Suppressor macrophage (primary cell): ENCODE results near the gene SDF2L1.
"Not testable (repeated sequence)": the region's sequence is repeated elsewhere in the genome, so short reads cannot be mapped to it uniquely, and the experiment has no call there.

Experiments used
- DNase-seq, 4 experiments: peaks; one replicate each; pipeline ENCODE4 v3.0.0-alpha.2; 2020 to 2022

Gene SDF2L1

DNA sequence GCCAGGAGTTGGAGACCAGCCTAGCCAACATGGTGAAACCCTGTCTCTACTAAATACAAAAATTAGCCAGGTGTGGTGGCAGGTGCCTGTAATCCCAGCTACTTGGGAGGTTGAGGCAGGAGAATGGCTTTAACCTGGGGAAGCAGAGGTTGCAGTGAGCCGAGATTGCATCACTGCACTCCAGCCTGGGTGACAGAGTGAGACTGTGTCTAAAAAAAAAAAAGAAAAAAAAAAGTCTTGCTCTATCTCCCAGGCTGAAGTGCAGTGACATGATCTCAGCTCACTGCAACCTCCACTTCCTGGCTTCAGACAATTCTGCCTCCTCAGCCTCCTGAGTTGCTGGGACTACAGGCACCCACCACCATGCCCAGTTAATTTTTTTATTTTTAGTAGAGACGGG, 4.7 kb upstream of the SDF2L1 start:
- peak in 2 of 4 experiments; percentile 22 to 26 for DNase-seq

DNA sequence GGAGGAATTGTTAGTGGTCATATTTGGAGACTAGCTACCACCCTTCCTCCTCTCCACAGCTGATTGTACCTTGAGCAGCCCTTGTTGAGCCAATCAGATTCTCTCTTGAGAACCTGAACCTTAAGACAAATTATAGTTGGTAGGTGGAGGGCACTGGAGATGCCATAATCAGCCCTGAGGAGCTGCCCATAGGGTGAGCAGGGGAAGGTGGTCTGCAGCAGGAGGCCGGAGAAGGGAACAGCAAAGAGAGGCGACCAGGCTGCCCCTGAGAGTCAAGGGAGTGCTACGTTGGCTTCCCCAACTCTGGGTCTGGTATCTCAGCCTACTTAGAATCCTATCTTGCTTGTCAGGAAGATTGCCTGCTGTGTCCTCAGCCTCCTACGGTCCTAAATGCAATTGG, 2.7 kb upstream of the SDF2L1 start:
- no peak for DNase-seq

DNA sequence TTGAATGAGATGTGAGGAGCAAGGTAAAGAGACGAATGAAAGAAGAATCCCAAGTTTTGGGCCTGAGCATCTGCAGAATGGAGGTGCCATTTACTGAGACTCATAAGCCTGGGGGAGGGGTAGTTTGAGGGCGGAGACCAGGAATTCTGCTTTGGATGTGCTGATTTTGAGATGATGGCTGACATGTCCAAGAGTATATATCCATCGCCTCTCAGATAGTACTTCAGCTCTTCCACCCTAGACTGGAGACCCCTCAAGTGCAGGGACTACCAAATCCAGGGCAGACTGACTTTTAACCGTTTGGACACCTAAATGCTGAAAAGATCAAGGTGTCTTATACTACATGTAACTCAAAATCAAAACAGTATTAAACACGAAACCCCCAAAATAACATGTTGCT, 1.3 kb upstream of the SDF2L1 start:
- no peak for DNase-seq

- DNase-seq = peak; percentile 76 to 86 (median 82)
Observed at GRCh38 chr22:21641417-21641788, 699 bp upstream of the SDF2L1 start.

DNA sequence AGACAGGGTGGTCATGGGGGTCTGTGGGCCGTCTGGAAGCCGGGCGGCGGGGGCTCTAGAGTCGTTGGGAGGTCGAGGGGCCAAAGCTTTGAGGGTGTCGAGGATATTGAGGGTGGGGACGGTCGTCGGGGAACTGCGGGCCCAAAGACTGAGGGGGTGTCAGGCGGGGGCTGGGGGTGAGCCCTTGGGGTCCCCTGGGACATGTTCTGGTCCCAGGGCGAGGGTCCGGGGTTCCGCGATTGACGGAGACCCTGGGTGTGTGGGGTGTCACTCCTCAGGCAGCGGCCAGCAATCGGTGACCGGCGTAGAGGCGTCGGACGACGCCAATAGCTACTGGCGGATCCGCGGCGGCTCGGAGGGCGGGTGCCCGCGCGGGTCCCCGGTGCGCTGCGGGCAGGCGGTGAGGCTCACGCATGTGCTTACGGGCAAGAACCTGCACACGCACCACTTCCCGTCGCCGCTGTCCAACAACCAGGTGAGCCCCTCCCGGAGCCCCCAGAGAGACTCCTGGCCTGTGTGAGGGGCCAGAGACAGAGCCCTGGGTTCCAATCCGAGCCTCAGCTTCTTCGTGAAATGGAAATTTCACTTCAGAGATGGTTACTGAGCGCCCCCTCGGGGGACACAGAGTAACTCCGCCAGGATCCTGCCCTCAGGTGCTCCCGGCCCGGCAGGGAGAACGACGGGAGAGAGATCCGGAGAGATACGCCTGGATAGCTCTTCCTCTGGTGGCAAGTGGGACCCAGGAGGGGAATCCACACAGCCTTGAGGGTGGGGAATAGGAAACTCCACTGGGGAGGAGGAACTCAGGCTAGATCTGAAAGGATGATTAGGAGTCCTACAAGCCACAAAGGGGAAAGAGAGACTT, 714 bp downstream of the SDF2L1 start:
- peak; percentile 62 to 76 (median 72) for DNase-seq

DNA sequence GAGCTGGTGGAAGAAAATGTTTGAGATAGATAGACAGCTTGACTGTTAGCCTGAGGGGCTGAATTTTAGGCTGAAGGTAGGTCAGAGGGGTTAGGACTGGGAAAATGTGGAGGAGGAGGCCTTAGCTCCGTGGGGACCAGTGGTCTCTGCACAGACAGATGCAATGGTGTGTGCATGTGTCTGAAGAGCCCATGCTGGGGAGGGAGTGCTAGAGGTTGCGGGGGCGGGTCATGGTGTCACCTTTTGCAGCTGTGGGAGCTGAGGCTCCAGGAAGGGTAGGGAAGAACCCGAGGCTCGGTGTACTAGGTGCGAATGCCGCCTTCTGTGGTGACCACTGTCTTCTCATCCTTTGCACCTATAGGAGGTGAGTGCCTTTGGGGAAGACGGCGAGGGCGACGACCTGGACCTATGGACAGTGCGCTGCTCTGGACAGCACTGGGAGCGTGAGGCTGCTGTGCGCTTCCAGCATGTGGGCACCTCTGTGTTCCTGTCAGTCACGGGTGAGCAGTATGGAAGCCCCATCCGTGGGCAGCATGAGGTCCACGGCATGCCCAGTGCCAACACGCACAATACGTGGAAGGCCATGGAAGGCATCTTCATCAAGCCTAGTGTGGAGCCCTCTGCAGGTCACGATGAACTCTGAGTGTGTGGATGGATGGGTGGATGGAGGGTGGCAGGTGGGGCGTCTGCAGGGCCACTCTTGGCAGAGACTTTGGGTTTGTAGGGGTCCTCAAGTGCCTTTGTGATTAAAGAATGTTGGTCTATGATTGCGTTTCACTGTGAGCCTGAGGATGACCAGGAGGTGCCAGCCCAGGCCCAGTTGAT, 1.6 kb downstream of the SDF2L1 start:
- no peak for DNase-seq

DNA sequence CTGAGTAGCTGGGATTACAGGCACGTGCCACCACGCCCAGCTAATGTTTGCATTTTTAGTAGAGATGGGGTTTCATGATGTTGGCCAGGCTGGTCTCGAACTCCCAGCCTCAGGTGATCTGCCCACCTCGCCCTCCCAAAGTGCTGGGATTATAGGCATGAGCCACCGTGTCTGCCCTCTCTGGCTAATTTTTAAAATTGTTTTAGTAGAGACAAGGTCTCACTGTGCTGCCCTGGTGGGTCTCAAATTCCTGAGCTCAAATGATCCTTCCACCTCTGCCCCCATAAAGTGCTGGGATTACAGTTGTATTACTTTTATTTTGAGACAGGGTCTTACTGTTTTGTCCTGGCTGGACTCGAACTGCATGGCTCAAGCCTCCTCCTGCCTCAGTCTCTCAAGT, 3.4 kb downstream of the SDF2L1 start:
- not testable (repeated sequence) for DNase-seq

- DNase-seq = peak; percentile 85 to 90 (median 87)
Observed at GRCh38 chr22:21646608-21647590, 4.8 kb downstream of the SDF2L1 start.

DNA sequence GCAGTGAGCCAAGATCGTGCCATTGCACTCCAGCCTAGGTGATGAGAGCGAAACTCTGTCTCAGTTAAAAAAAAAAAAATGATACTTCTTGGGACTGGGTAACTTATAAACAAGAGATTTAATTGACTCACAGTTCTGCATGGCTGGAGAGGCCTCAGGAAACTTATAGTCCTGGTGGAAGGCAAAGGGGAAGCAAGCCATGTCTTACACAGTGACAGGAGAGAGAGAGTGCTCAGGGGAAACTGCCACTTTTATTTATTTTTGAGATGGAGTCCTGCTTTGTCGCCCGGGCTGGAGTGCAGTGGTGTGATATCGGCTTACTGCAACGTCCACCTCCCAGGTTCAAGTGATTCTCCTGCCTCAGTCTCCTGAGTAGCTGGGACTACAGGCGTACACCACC, 8.2 kb downstream of the SDF2L1 start:
- no peak for DNase-seq

GRCh38 chr22:21650823-21651520, 8.9 kb downstream of the SDF2L1 start:
- DNase-seq = no peak

DNA sequence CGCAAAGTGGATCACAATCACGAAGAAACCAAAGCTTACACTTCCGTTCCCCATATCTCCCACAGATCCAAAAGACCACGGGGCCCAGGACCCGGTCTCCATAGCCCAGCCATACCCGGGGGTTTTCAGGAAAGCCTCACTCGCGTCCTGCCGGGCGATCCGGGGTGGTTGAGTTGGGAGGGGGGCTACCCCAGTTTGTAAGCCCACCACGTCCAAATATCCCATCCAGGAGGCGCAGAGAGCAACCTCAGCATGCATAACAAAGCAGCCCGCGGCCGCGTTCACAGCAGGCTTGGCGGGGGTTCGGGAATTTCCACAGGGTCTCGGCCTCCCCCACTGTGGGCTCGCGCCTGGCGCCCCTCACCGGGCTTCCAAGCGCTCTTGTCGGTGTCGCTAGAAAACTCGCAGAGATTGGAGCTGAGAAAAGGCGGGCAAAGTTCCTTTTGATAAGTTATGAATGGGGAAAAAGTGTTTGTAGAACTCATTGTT, 9.5 kb downstream of the SDF2L1 start:
- DNase-seq = peak in 2 of 4 experiments; percentile 5 to 12

DNA sequence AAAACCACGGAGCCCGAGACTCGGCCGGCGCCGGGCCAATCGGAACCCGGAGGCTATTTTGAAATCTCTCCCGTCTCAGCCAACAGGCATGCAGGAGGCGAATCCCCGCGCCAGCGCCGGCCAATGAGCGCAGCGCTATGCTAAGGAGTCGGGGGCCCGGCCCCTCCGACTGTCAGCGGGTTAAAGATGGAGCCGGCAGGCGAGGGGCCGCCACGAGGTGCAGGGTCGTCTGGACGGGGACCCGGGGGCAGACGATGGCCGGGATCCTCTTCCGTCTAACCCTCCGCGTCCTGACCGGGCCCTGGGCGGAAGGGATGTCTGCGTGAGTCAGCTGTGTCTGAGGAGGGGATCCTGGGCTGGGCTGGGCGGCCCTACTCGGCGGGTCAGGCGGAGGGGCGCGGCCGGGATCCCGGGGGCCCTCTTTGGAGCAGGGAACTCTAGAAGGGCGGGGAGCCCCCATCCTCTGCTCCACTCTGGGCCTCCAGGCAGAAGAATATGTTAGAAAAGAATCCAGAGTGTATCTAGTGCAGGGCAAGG, 10.0 kb downstream of the SDF2L1 start:
- DNase-seq = peak; percentile 89 to 95 (median 91)

DNA sequence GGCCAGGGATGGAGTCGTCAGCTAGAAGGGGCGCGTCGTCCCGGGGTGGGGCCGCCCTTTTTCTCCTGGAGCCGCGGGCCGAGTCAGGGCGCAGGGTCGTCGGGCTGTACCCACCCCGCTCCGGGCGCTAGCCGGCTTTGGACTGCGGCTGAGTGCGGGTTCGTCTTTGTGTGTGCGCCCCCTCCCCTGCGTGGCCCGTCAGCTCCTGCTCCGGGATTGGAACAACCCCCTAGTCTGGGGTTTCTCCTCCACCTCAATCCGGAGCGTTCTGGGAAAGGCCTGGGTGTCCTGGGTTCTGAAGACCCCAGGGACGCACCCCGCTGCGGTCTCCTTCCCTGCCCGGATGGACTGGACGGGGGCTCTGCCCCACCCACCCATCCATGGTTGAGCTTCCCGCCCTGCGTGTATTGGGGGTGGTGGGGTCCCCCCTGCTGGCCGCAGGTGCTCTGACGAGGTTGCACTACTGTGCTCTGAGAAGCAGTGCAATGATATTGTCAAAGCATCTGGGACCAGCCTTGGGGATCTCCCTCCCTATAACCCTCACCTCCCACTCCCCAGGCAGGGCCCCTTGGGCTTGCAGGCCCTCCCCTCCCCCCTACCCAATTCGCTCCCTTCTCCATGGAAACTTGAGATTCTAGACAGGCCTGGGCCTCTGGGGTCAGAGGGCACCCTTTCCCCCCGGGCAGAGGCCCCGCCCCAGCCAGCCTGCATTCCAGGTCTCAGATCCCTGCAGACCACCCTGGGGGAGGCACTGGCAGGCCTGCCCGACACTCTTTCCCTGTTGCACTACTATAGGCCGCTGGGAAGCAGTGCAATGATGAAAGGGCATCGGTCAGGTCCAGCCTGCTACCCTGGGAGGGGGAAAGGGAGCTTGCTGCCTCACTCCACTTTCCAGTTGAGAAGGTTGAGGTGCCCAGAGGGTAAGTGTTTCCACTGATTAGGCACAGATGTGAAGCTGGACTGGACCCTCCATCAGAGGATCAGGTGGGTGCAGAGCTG, 10.7 kb downstream of the SDF2L1 start:
- no peak for DNase-seq

DNA sequence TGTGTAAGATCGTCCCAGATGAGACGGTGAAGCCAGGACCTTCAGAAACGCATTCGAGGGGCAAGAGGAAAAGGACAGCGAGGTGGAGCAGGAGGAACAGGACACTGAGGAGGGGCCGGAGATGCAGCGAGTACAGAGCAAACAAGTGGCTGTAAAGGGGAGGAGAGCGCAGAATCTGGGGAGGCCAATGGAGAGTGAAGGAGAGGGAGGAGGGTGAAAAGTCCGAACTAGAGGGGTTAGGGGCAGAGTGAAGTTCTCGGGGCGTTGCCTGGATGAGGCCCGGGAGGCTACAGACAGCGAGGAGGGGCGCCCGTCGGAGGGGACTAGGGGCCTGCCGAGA, 14.9 kb downstream of the SDF2L1 start:
- no peak for DNase-seq

DNA sequence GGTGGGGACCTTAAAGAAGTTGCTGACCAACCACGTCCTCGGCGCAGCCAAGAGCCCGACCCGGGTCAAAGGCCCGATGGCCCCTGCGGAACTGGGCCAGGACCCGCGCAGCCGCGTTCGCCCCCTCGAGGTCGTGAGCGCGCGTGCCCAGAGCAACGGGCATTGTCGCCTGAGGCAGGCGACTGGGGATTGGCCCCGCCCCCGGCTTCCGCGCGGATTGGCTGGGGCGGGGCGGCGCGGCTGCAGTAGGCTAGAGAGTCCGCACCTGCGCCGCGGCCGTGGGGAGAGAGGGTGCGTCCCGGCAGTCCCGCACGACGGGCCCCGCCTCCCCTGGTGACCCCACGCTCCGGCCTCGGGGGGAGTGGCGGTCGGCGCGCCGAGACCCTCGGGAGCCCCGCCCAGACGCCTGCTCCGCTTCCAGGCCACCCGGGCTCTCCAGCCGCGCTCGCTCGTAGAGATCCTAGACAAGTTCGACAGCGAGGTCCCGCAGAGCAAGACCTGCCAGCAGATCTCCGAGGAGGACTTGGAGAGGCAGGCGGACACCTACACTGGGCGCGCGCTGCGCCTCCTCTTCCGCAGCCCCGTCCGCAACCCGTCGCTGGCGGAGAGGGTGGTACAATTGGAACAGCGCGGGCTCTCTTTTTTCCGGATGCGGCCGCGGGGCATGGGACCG, 15.4 kb downstream of the SDF2L1 start:
- peak; percentile 79 to 91 (median 82) for DNase-seq

- DNase-seq = no peak
Observed at GRCh38 chr22:21659864-21660525, 17.9 kb downstream of the SDF2L1 start.

DNA sequence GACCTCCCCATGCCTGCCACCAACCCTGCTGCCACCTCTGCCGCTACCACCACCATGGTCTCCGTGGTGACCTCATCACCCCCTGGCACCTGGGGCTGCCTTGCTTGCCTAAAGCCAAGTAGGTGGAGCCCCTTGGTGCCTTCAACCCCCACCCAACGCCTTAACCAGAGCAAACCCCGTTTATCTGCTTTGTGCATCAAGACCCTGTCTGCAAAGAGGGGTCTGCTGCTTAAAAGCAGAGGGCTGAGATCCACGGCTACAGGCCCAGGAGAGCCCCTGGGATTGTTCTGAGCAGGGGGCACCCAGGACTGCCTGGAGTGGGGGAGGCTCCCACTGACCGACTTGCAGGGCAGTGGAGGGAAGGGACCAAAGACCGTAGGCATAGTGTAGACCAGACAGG, 18.8 kb downstream of the SDF2L1 start:
- DNase-seq = no peak

DNA sequence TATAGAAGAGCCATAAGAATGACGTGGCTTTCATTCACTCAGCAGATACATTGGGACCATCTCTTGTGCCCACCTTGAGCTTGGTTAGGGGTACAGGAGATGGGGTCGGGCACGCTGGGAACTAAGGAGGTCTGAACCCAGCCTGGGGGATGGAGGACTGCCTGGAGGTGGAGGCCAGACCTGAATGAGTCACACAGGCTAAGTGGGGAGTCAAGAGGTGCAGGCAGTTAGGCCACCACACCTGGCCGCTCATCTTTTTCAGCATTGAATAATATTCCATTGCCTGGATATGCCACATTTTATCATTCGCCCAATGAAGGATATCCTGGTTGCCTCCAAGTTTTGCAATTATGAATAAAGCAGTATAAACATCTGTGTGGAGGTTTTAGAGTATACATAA, 19.9 kb downstream of the SDF2L1 start:
- no peak for DNase-seq

- DNase-seq = no peak
Observed at GRCh38 chr22:21663738-21664137, 21.6 kb downstream of the SDF2L1 start.
